Breast epithelium (tissue), 3 donors: ENCODE results near the gene MAP2K3.

Experiments used
- CTCF ChIP-seq, 3 donors: fragments of 450-650 bp; IDR thresholded peaks; one replicate each; pipeline ENCODE4 v1.5.1; 2016 to 2017; ENCODE audit warnings: antibody characterized with exemption in 3 of 3, mild to moderate bottlenecking in 3 of 3, moderate library complexity in 3 of 3
- POLR2AphosphoS5 ChIP-seq, 3 donors: sonication (generic); formaldehyde crosslinking; IDR thresholded peaks; one replicate each; pipeline ENCODE4 v1.6.1; 2017; ENCODE audit warnings: antibody characterized with exemption in 3 of 3

GRCh38 chr17:21276264-21276588, 8.3 kb upstream of the MAP2K3 start:
- no peak for TF ChIP-seq POLR2AphosphoS5 (IDR thresholded peaks at IDR 0.05)
- no peak for TF ChIP-seq CTCF (IDR thresholded peaks at IDR 0.05)
